ENCODE data around the gene CACTIN.
"Not testable (repeated sequence)": the region's sequence is repeated elsewhere in the genome, so short reads cannot be mapped to it uniquely, and the experiment has no call there.

Gene CACTIN

GRCh38 chr19:3589949-3590348 lies 36.6 kb downstream of the CACTIN start:
- no peak for TF ChIP-seq CTCF (conservative IDR thresholded peaks at IDR 0.05)
- H3K27ac ChIP-seq: no peak overlapping the region

GRCh38 chr19:3589439-3589838 lies 37.2 kb downstream of the CACTIN start:
- H3K27ac ChIP-seq: no peak overlapping the region
- no peak for TF ChIP-seq CTCF (conservative IDR thresholded peaks at IDR 0.05)

- TF ChIP-seq CTCF (conservative IDR thresholded peaks at IDR 0.05): no peak
- no peak overlapping the region for H3K27ac ChIP-seq
These were observed 39.8 kb downstream of the CACTIN start for GRCh38 chr19:3586707-3587346.

GRCh38 chr19:3586127-3586626 lies 40.4 kb downstream of the CACTIN start:
- TF ChIP-seq CTCF (conservative IDR thresholded peaks at IDR 0.05): peak; percentile 25
- no peak overlapping the region for H3K27ac ChIP-seq

- TF ChIP-seq CTCF (conservative IDR thresholded peaks at IDR 0.05): no peak
- no peak within 1 kb of the TSS for H3K27ac ChIP-seq
These were observed 41.1 kb downstream of the CACTIN start, which contains the start of gene GIPC3 for GRCh38 chr19:3585301-3586126. Gene GIPC3, plus strand, starts transcription at chr19:3585478. Its CDS starts 120 bp downstream, at chr19:3585598.

- H3K27ac ChIP-seq: not testable (repeated sequence)
These were observed 42.4 kb downstream of the CACTIN start for GRCh38 chr19:3584036-3584802.

- H3K27ac ChIP-seq: not testable (repeated sequence)
These were observed 44.8 kb downstream of the CACTIN start for GRCh38 chr19:3581792-3582191.

- no peak overlapping the region for H3K27ac ChIP-seq
These were observed 46.2 kb downstream of the CACTIN start for GRCh38 chr19:3580156-3580934.

More at GRCh38 chr19:3580156-3580934, 46.2 kb downstream of the CACTIN start:
- no peak for TF ChIP-seq CTCF (conservative IDR thresholded peaks at IDR 0.05)
